Transverse colon (tissue), 4 donors: Measurements from ENCODE around the gene RPS6KA2.

Experiments used
- POLR2AphosphoS5 ChIP-seq, 3 donors: sonication (generic); formaldehyde crosslinking; IDR thresholded peaks; one replicate each; pipeline ENCODE4 v1.6.1; 2016; ENCODE audit warnings: antibody characterized with exemption in 3 of 3
- TF ChIP-seq, protein P1 (sequence below), 5 experiments: fragments of 200-600 bp in 3 of 5; fragments of 450-650 bp in 2 of 5; sonication (generic) in 3 of 5; IDR thresholded peaks; 1 replicate in 2 of 5; 2 replicates in 3 of 5; pipeline ENCODE4 v1.5.1; 2016 to 2017; ENCODE audit warnings: antibody characterized with exemption in 5 of 5, inconsistent platforms in 3 of 5, mild to moderate bottlenecking in 2 of 5, moderate library complexity in 1 of 5

DNA sequence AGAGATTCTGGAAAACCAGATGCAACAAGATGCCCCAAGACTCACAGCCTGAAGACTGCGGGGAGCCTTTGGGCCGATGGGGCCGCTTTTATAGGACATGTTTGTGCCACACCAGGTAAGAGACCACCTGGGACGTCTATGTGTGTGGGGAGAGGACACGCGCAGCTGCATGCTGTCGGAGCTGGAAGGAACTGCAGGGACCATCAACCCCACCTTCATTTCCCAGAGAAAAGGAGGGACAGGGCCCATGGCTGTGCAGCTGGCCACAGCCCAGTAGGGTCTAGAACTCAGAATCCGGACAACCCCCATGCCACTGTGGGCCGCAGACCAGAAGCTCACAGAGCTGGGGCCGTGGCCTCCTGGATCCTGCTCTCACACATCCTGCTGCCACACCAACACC is 144.0 kb downstream of the RPS6KA2 start:
- TF ChIP-seq POLR2AphosphoS5 (IDR thresholded peaks at IDR 0.05): no peak
- TF ChIP-seq, protein P1, sequence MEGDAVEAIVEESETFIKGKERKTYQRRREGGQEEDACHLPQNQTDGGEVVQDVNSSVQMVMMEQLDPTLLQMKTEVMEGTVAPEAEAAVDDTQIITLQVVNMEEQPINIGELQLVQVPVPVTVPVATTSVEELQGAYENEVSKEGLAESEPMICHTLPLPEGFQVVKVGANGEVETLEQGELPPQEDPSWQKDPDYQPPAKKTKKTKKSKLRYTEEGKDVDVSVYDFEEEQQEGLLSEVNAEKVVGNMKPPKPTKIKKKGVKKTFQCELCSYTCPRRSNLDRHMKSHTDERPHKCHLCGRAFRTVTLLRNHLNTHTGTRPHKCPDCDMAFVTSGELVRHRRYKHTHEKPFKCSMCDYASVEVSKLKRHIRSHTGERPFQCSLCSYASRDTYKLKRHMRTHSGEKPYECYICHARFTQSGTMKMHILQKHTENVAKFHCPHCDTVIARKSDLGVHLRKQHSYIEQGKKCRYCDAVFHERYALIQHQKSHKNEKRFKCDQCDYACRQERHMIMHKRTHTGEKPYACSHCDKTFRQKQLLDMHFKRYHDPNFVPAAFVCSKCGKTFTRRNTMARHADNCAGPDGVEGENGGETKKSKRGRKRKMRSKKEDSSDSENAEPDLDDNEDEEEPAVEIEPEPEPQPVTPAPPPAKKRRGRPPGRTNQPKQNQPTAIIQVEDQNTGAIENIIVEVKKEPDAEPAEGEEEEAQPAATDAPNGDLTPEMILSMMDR (IDR thresholded peaks at IDR 0.05): no peak
